Fibroblast of mammary gland (primary cell): ENCODE results near the gene LIMCH1.

Experiments used
- DNase-seq: peaks from one replicate; pipeline ENCODE4 v3.0.0-alpha.2; 2010; ENCODE audit warnings: low read depth
- H3K4me3 ChIP-seq: 2 replicates; pipeline ENCODE4 v1.5.1; 2011; ENCODE audit warnings: low read depth, mild to moderate bottlenecking, low read length, moderate library complexity; ENCODE audit not compliant: control insufficient read depth
- TF ChIP-seq, protein P1 (sequence below): conservative IDR thresholded peaks from 2 replicates; pipeline ENCODE4 v1.5.1; 2011; ENCODE audit warnings: low read depth, low read length, inconsistent platforms; ENCODE audit not compliant: control insufficient read depth, insufficient read depth

LIMCH1 gene

DNA sequence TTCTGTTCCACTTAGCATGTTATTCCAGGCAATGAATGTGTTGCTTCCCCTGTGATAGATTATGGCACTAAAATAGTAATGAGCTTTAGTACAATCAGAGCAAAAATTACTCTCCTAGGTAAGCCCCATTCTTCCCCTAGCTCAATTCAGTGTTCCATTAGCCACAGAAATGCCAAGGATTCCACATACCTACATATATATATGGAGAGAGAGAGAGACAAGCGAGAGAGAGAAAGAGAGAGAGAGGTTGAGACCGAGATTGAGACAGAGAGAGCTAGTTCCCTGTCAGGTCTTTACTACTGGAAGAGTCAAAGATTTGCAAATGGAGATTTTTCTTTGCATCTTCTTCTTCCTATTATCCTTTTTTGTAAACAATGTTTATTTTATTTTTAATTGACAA is 8.7 kb downstream of the LIMCH1 start:
- no peak overlapping the region for H3K4me3 ChIP-seq
- TF ChIP-seq, protein P1, sequence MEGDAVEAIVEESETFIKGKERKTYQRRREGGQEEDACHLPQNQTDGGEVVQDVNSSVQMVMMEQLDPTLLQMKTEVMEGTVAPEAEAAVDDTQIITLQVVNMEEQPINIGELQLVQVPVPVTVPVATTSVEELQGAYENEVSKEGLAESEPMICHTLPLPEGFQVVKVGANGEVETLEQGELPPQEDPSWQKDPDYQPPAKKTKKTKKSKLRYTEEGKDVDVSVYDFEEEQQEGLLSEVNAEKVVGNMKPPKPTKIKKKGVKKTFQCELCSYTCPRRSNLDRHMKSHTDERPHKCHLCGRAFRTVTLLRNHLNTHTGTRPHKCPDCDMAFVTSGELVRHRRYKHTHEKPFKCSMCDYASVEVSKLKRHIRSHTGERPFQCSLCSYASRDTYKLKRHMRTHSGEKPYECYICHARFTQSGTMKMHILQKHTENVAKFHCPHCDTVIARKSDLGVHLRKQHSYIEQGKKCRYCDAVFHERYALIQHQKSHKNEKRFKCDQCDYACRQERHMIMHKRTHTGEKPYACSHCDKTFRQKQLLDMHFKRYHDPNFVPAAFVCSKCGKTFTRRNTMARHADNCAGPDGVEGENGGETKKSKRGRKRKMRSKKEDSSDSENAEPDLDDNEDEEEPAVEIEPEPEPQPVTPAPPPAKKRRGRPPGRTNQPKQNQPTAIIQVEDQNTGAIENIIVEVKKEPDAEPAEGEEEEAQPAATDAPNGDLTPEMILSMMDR = no peak
- DNase-seq = no peak

DNA sequence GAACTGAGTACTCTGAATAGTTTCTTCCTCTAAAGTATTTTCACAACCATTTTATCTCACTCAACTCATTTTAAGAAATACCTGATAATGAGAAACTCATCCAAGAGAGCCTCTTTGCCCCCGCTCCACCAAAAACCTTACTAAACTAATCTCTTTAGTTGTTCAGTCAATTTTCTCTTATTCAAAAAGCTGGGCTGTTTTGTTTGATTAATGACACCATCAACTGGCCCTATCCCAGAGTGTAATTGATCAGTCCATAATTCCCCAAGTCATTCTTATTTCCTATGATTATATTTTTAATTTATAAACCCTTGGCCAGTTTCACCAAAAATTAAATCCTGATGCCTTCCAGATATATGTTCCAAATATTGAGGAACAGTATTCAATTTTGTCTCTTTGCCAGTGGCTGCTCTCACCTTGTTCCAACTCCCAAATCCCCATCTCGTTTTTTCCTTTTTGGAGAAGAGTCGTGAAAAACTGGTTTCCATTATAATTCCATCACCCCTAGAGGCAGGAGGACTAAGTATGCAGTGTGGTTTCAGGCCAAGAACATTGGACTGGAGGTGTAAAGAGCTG is 10.4 kb downstream of the LIMCH1 start:
- TF ChIP-seq, protein P1 = no peak
- no peak for DNase-seq
- H3K4me3 ChIP-seq = no peak overlapping the region

DNA sequence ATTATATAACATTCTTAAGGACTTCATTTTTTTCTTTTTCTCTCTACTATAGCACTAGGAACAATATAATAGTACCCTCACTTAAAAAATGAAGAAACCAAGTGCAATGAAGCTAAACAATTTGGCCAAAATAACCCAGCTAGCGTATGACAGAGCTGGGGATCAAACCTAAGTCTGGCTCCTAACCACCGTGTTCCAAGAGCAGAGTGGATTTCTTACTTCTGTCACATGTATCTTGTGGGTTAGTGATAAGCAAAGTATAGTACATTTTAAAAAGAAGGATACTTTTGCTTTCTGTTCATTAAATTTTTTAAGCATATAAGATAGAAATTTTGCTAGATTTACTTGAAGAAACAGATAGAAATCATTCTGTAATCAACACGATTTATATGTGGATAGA is 11.5 kb downstream of the LIMCH1 start:
- no peak for DNase-seq
- H3K4me3 ChIP-seq = no peak overlapping the region
- TF ChIP-seq, protein P1 = no peak

DNA sequence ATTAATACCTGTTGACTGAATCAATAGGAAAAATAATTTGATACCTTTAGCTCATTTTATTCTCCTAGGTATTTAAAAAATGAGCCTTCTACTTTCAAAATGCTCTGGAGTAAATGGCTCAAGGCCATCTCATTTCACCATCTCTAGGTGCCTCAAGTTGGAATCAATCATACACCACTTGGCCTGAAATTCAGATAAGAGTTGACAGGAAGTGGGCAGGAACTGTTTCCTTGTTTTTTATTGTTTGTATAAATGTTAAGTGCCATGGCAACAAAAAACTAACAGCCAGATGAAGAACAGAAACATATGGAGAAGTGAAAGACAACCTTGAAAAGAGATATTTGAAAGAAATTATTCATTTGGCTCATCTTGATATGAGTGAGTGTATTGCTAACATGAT is 12.4 kb downstream of the LIMCH1 start:
- DNase-seq = no peak
- H3K4me3 ChIP-seq = no peak overlapping the region
- TF ChIP-seq, protein P1 = no peak

DNA sequence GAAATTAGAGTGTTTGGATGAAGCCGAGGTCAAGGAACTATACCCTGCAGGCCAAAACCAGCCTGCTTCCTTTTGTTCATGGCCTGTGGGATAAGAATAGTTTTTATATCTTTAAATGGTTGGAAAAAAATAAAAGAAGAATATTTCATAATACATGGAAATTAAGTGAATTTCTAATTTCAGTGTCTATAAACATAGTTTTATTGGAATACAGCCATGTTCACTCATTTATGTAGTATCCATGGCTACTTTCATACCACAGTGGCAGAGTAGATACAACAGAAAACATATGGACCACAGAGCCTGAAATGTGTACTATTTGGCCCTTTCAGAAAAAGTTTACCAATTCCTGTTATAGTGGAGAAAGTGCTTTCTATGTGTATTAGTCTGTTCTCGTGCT is 13.6 kb downstream of the LIMCH1 start:
- TF ChIP-seq, protein P1 = no peak
- no peak for DNase-seq
- H3K4me3 ChIP-seq = no peak overlapping the region

DNA sequence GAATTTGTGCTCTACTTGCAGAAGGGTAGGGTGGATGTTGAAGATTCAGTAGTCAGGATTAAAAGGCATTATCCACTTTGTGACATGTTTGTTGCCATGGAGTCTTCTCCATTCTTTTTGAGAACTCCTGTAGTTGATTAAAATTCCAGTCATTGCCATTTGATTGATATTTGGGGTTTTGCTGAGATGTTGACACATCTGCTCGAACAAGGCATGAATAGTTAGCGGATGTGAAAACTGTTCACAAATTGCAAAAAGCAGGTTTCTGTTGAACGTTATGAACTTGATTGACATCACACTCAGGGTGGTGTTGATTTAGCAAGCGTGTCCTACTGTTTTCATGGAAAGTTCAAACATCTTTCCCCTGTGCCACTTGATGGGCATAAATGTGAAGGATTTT is 16.9 kb downstream of the LIMCH1 start:
- TF ChIP-seq, protein P1 = no peak
- no peak for DNase-seq

DNA sequence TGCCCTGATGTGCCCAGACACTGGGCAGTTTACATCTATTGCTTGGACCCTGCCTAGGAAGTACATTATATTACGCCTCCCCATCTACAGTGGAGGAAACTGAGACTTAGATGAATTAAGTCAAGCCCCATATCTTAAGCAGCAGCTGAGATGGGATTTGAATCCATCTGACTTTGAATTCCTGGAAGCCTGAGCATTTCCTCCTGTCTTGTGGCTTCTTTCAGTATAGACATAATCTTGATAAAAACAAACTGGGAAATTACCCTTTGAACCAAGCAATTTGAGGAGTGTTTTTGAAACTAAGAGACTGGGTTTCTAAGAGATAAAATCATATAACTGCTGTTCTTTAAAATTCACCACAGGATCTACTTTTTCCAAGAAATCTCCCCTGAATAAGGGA is 18.6 kb downstream of the LIMCH1 start:
- no peak overlapping the region for H3K4me3 ChIP-seq
- DNase-seq = no peak
- TF ChIP-seq, protein P1 = no peak

More for the DNA sequence above, 16.9 kb downstream of the LIMCH1 start:
- H3K4me3 ChIP-seq = no peak overlapping the region
